ENCODE results near the gene CALML6. TPM values are rescaled to one million over a fixed set of nuclear protein-coding genes. Genes with fewer than 3 reads are reported as not detected.

The CALML6 gene
- total RNA-seq, 1 experiment from 2014 or later, result 1.5 TPM

DNA sequence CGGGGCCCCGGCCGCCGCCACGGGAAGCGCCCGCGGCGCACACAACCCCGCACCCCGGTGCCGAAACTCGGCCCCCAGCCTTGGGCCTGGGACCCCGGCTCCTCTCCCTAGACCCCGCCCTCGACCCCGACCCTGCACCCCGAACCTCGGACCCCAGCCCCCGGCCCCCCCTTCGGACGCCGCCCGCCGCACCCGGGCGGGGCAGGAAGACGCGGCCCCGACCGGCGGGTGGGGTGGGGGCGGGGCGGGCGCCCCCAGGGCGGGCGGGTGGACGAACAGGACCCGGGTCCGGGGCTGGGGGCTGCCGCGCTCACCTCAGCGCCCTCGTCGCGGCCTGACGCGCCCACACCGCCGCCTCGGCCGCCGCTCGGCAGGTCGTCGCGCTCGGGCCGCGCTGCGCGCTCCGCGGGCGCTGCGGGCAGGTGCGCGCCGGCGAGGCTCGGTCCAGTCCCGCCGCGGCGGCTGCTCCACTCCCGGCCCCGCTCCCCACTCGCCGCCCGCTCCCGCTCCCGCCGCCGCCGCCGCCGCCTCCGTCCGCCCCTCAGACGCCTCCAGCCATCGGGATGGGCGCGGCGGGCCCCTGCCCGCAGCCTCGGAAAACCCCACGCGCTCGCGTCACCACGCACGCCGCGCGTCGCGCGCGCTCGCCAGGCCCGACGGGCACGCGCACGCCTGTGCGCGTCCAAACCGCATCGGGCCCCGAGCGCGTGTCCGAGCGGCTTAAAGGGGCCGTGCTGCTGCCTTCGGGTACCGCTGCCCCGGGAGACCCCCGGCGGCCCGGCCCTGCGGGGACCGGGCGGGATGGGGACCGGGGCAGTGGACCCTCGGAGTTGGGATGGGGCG lies 24.3 kb upstream of the CALML6 start, which contains the start of gene GNB1:
TSS of gene GNB1 (minus strand) at position 582 of the 843 bp plus-strand sequence. CDS start 65,634 bp downstream, outside the sequence.
- in situ Hi-C loops (cut with HindIII; ENCODE audit: low pct_unique_long_range_greater_than_20kb, low sequenced_read_pairs), result no loop called here

DNA sequence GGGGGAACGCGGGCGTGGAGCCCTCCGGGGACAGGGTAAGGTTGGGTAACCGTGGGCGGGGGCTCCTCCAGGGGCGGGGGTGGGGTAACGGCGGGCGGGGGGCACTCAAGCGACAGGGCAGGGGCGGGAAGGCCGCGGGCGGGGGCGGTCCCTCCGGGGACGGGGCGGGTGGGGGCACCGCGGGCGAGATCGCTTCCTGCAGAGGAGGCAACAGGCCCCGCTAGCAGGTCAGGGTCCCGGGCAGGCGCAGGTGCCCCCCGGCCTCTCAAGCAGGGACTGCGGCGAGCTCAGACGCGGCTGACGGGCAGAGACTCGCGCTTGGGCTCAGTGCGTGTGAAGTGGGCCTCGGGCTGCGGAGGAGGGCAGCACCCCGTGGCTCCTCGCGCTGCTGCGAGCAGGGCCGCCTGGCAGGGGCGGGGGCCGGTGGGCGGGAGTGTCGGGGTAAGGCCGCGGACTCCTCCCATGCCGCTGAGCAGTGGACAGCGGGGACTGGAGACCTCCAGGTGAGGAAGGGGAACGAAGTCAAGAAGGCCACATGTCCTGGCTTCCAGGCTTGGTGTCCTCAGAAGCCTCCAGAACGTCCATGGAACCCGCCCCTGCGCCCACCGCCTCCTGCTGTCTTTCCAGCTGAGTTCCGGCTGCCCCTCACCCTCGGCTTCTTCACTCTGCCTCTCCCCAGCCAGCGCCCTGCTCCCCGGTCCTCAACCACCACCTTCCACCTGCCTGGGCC lies 23.5 kb upstream of the CALML6 start:
- no TSS peak for BruUV-seq (replicated peaks)
- in situ Hi-C loops (cut with HindIII; ENCODE audit: low pct_unique_long_range_greater_than_20kb, low sequenced_read_pairs) (no loop called here), intact Hi-C loops (cut with micrococcal nuclease; ENCODE audit: unreplicated experiment) (no loop called here)
- Histone ChIP-seq H3K9me3 (ENCODE audit: control insufficient read depth, insufficient read depth, low read depth, low read length) (no peaks in the 10 kb centered on the region), H3K4me3 (ENCODE audit: low read depth in 2 of 2, low read length in 2 of 2) (peak overlapping the region; percentile 57 to 80), H3K4me1 (ENCODE audit: control insufficient read depth, insufficient read depth, low read length) (peaks cover 49% of the 10 kb centered on the region), H3K27ac (ENCODE audit: low read length) (peak overlapping the region; percentile 51; the same call in 1 of the 2 replicates), H3K27me3 (ENCODE audit: control insufficient read depth, insufficient read depth, low read length) (no peaks in the 10 kb centered on the region), H3K36me3 (ENCODE audit: control insufficient read depth, insufficient read depth, low read length) (peaks cover 4% of the 10 kb centered on the region; the same call in 1 of the 2 replicates)
- ATAC-seq (peak; percentile 71), DNase-seq (ENCODE audit: low read depth, low spot score) (no peak)
- TF ChIP-seq SIN3A (IDR thresholded peaks at IDR 0.05; ENCODE audit: borderline replicate concordance, insufficient read depth, low read depth, low read length), result no peak
- TF ChIP-seq POLR2AphosphoS5 (IDR thresholded peaks at IDR 0.05; ENCODE audit: low read depth, low read length), result no peak; the same call in 1 of the 2 replicates
- no peak for TF ChIP-seq TCF7L2 (IDR thresholded peaks at IDR 0.05; ENCODE audit: low read depth, low read length)
- TF ChIP-seq, protein P1, sequence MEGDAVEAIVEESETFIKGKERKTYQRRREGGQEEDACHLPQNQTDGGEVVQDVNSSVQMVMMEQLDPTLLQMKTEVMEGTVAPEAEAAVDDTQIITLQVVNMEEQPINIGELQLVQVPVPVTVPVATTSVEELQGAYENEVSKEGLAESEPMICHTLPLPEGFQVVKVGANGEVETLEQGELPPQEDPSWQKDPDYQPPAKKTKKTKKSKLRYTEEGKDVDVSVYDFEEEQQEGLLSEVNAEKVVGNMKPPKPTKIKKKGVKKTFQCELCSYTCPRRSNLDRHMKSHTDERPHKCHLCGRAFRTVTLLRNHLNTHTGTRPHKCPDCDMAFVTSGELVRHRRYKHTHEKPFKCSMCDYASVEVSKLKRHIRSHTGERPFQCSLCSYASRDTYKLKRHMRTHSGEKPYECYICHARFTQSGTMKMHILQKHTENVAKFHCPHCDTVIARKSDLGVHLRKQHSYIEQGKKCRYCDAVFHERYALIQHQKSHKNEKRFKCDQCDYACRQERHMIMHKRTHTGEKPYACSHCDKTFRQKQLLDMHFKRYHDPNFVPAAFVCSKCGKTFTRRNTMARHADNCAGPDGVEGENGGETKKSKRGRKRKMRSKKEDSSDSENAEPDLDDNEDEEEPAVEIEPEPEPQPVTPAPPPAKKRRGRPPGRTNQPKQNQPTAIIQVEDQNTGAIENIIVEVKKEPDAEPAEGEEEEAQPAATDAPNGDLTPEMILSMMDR (IDR thresholded peaks at IDR 0.05), result no peak
- TF ChIP-seq, protein P2, sequence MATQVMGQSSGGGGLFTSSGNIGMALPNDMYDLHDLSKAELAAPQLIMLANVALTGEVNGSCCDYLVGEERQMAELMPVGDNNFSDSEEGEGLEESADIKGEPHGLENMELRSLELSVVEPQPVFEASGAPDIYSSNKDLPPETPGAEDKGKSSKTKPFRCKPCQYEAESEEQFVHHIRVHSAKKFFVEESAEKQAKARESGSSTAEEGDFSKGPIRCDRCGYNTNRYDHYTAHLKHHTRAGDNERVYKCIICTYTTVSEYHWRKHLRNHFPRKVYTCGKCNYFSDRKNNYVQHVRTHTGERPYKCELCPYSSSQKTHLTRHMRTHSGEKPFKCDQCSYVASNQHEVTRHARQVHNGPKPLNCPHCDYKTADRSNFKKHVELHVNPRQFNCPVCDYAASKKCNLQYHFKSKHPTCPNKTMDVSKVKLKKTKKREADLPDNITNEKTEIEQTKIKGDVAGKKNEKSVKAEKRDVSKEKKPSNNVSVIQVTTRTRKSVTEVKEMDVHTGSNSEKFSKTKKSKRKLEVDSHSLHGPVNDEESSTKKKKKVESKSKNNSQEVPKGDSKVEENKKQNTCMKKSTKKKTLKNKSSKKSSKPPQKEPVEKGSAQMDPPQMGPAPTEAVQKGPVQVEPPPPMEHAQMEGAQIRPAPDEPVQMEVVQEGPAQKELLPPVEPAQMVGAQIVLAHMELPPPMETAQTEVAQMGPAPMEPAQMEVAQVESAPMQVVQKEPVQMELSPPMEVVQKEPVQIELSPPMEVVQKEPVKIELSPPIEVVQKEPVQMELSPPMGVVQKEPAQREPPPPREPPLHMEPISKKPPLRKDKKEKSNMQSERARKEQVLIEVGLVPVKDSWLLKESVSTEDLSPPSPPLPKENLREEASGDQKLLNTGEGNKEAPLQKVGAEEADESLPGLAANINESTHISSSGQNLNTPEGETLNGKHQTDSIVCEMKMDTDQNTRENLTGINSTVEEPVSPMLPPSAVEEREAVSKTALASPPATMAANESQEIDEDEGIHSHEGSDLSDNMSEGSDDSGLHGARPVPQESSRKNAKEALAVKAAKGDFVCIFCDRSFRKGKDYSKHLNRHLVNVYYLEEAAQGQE (IDR thresholded peaks at IDR 0.05; ENCODE audit: insufficient read depth in 1 of 2, low read depth in 2 of 2, low read length in 1 of 2), result no peak
- CTCF ChIA-PET, result no interaction called here
- POLR2A ChIA-PET, result no interaction called here

More for the DNA sequence above, 24.3 kb upstream of the CALML6 start, which contains the start of gene GNB1:
- no peaks in the 10 kb centered on the region for H3K27me3 ChIP-seq (ENCODE audit: control insufficient read depth, insufficient read depth, low read length)
- POLR2A ChIA-PET, result no interaction called here
- ATAC-seq (peak; percentile 83), DNase-seq (ENCODE audit: low read depth, low spot score) (no peak)
- peak within 1 kb of the TSS; percentile 62 to 80 for H3K4me3 ChIP-seq (ENCODE audit: low read depth in 2 of 2, low read length in 2 of 2)
- TF ChIP-seq TCF7L2 (IDR thresholded peaks at IDR 0.05; ENCODE audit: low read depth, low read length) (no peak), SIN3A (IDR thresholded peaks at IDR 0.05; ENCODE audit: borderline replicate concordance, insufficient read depth, low read depth, low read length) (peak; percentile 77; the same call in 1 of the 2 replicates), POLR2AphosphoS5 (IDR thresholded peaks at IDR 0.05; ENCODE audit: low read depth, low read length) (no peak; the same call in 1 of the 2 replicates)
- TF ChIP-seq, protein P1 (IDR thresholded peaks at IDR 0.05), result no peak
- TF ChIP-seq, protein P2 (IDR thresholded peaks at IDR 0.05; ENCODE audit: insufficient read depth in 1 of 2, low read depth in 2 of 2, low read length in 1 of 2), result 0 out of 4 replicates have a peak, but pooled peaks of 1 of the 2 experiments have one; percentile 38
- H3K4me1 ChIP-seq (ENCODE audit: control insufficient read depth, insufficient read depth, low read length), result peaks cover 52% of the 10 kb centered on the region
- intact Hi-C loops (cut with micrococcal nuclease; ENCODE audit: unreplicated experiment), result no loop called here
- H3K9me3 ChIP-seq (ENCODE audit: control insufficient read depth, insufficient read depth, low read depth, low read length), result no peaks in the 10 kb centered on the region
- peak within 1 kb of the TSS; percentile 91 for H3K27ac ChIP-seq (ENCODE audit: low read length)
- no TSS peak for BruUV-seq (replicated peaks)
- H3K36me3 ChIP-seq (ENCODE audit: control insufficient read depth, insufficient read depth, low read length), result peaks cover 4% of the 10 kb centered on the region; the same call in 1 of the 2 replicates
- CTCF ChIA-PET, result no interaction called here
